Osteocyte (in vitro differentiated cells): ENCODE results near the gene NCR3LG1. TPM values are rescaled to one million over a fixed set of nuclear protein-coding genes. Genes with fewer than 3 reads are reported as not detected.
A peak's percentile ranks its signal among the peaks of the same experiment; 100 is the strongest.

Source experiments
- DNase-seq: peaks from one replicate; pipeline ENCODE4 v3.0.0; 2021; ENCODE audit warnings: mixed read lengths; ENCODE audit not compliant: unreplicated experiment; ENCODE audit errors: extremely low spot score
- H3K27ac Mint-ChIP-seq: one replicate; pipeline ENCODE4 v1.8.0; 2021; ENCODE audit warnings: mild to moderate bottlenecking, mixed read lengths; ENCODE audit not compliant: unreplicated experiment
- H3K27me3 Mint-ChIP-seq: one replicate; pipeline ENCODE4 v1.8.0; 2021; ENCODE audit warnings: mixed read lengths; ENCODE audit not compliant: unreplicated experiment
- H3K36me3 Mint-ChIP-seq: one replicate; pipeline ENCODE4 v1.8.0; 2021; ENCODE audit warnings: mixed read lengths; ENCODE audit not compliant: unreplicated experiment
- H3K4me1 Mint-ChIP-seq: one replicate; pipeline ENCODE4 v1.8.0; 2021; ENCODE audit warnings: mixed read lengths; ENCODE audit not compliant: unreplicated experiment
- H3K4me3 Mint-ChIP-seq: one replicate; pipeline ENCODE4 v1.8.0; 2021; ENCODE audit warnings: mild to moderate bottlenecking, moderate library complexity, mixed read lengths; ENCODE audit not compliant: unreplicated experiment
- H3K9me3 Mint-ChIP-seq: one replicate; pipeline ENCODE4 v1.8.0; 2021; ENCODE audit warnings: mixed read lengths; ENCODE audit not compliant: unreplicated experiment
- CTCF ChIP-seq: fragments of 200-600 bp; sonication (generic); IDR thresholded peaks from 2 replicates; pipeline ENCODE4 v1.5.0; 2021; ENCODE audit warnings: antibody characterized with exemption, mild to moderate bottlenecking, moderate library complexity
- total RNA-seq: library from RNA; stranded (reverse); gene quantifications from 2 replicates; pipeline ENCODE4 v1.2.1, GENCODE V29; 2021

The NCR3LG1 gene
- total RNA-seq, 1 donor from 2014 or later = 7.5 TPM

- peaks cover 77% of the 10 kb centered on the region for H3K36me3 Mint-ChIP-seq
- H3K27ac Mint-ChIP-seq = no peak overlapping the region
- DNase-seq = peak; percentile 1
- no peak for TF ChIP-seq CTCF
- H3K9me3 Mint-ChIP-seq = peaks cover 43% of the 10 kb centered on the region
- H3K4me1 Mint-ChIP-seq = no peaks in the 10 kb centered on the region
- no peaks in the 10 kb centered on the region for H3K27me3 Mint-ChIP-seq
- no peak overlapping the region for H3K4me3 Mint-ChIP-seq
Measured at GRCh38 chr11:17369684-17370243, 18.2 kb downstream of the NCR3LG1 start.

- H3K4me1 Mint-ChIP-seq = no peaks in the 10 kb centered on the region
- no peaks in the 10 kb centered on the region for H3K27me3 Mint-ChIP-seq
- H3K36me3 Mint-ChIP-seq = peaks cover 76% of the 10 kb centered on the region
- TF ChIP-seq CTCF = no peak
- peaks cover 43% of the 10 kb centered on the region for H3K9me3 Mint-ChIP-seq
- no peak overlapping the region for H3K27ac Mint-ChIP-seq
- H3K4me3 Mint-ChIP-seq = no peak overlapping the region
- DNase-seq = no peak
Measured at GRCh38 chr11:17371614-17372013, 20.0 kb downstream of the NCR3LG1 start.

GRCh38 chr11:17375547-17375946 lies 23.9 kb downstream of the NCR3LG1 start:
- no peaks in the 10 kb centered on the region for H3K27me3 Mint-ChIP-seq
- H3K36me3 Mint-ChIP-seq = peaks cover 52% of the 10 kb centered on the region
- TF ChIP-seq CTCF = no peak
- no peak for DNase-seq
- H3K27ac Mint-ChIP-seq = no peak overlapping the region
- H3K4me3 Mint-ChIP-seq = no peak overlapping the region
- H3K9me3 Mint-ChIP-seq = peaks cover 32% of the 10 kb centered on the region
- no peaks in the 10 kb centered on the region for H3K4me1 Mint-ChIP-seq

- Mint-ChIP-seq H3K9me3 (peaks cover 23% of the 10 kb centered on the region), H3K27ac (no peak overlapping the region), H3K4me3 (no peak overlapping the region), H3K36me3 (peaks cover 42% of the 10 kb centered on the region), H3K4me1 (no peaks in the 10 kb centered on the region), H3K27me3 (no peaks in the 10 kb centered on the region)
- DNase-seq = no peak
- no peak for TF ChIP-seq CTCF
Measured at GRCh38 chr11:17376493-17376892, 24.9 kb downstream of the NCR3LG1 start.

- H3K27ac Mint-ChIP-seq = no peak overlapping the region
- no peak overlapping the region for H3K4me3 Mint-ChIP-seq
Measured at GRCh38 chr11:17378655-17379054, 27.1 kb downstream of the NCR3LG1 start.

More at GRCh38 chr11:17378655-17379054, 27.1 kb downstream of the NCR3LG1 start:
- DNase-seq = no peak
- TF ChIP-seq CTCF = no peak
- Mint-ChIP-seq H3K36me3 (peaks cover 21% of the 10 kb centered on the region), H3K9me3 (peaks cover 8% of the 10 kb centered on the region), H3K27me3 (no peaks in the 10 kb centered on the region), H3K4me1 (no peaks in the 10 kb centered on the region)
